ENCODE measurements around the gene MYDGF.
"Not testable (repeated sequence)": the region's sequence is repeated elsewhere in the genome, so short reads cannot be mapped to it uniquely, and the experiment has no call there.

Gene MYDGF

DNA sequence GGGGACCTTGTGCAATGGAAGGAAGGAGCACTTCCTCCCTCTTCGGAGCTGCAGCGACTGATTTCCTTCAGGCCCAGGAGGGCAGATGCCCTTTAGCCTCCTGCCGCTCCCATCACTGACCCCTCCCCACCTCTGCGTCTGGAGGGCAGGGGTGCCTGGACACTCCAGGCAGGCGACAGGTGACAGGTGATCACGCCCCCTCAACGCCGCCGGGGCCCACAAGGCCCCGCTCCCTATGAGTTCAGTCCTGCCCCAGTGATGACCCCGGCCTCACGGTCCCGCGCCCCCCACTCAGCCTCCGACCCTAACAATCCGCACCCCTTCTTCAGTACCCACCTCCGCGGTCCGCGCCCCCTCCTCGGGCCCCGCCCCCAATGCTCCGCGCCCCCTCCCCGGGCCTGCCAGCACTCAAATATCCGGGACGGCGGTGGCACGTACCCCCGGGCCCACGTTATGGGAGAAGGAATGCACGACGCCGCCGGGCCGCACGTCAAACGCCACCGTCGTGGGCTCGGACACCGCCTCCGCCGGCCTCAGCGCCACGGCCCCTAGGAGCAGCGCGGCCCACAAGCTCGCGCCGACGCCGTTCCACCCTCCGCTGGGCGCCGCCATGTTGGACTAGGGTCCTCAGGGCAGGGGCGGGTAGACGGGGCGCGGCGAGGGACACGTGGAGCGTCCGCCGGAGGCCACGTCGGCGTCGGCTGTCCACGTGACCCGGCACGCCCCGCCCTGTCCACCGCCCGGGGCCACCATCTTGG lies at the start of gene MYDGF:
Gene MYDGF, minus strand, starts transcription at position 620 of the 758 bp plus-strand sequence. Its CDS starts 8 bp downstream, at position 612.
- no peak for TF ChIP-seq ZNF274 (IDR thresholded peaks at IDR 0.05; ENCODE audit: low read depth, low read length)
- H3K4me3 ChIP-seq (ENCODE audit: low read length): peak within 1 kb of the TSS; percentile 93

DNA sequence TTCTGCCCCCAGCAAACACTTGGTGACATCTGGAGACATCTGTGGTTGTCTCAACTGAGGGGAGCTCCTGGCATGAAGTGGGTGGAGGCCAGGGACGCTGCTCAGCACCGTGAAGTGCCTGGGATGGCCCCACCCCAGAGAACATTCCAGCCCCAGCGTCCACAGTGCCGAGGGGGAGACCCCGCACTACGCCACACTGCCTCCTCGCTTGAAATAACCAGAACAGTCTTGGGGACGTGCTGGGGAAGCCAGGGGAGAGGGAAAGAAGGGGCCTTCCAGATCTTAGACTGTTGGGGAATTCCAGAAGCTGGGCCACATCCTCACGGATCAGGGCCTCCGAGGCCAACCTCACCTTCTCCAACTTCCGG lies 49.3 kb upstream of the MYDGF start:
- H3K4me3 ChIP-seq (ENCODE audit: low read length): no peak overlapping the region
- TF ChIP-seq ZNF274 (IDR thresholded peaks at IDR 0.05; ENCODE audit: low read depth, low read length): no peak

DNA sequence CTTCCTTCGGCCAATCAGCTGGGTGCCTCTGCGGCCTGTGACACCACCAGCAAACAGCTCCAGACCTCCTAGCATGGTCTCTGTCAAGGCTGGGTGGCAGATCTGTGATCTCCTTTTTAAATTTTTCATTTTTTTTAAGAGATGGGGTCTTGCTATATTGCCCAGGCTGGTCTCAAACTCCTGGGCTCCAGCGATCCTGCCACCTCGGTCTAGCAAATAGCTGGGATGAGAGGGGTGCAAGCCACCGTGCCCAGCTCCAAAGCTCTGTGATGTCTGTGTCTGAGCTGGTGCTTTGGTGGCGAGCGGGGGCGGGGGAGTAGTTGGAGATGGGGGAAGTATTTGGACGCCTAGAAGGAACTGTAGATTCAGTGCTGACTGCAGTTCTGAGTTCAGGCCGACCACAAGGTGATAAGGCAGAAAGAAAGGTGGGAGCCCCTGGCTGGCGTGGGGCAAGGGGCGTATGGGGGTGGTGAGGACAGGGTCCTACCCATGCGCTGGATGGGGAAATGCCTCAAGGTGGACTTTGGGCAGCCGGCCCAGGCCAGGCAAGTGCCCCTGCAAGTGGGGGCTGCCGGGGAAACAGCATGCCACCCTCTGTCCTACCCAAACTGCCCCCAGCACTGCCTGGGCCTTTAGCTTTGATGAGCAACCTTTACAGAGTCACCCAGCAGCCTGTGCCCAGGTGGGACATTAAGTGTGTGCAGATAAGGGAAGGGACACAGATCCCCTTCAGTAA lies 48.0 kb upstream of the MYDGF start:
- H3K4me3 ChIP-seq (ENCODE audit: low read length): no peak overlapping the region

DNA sequence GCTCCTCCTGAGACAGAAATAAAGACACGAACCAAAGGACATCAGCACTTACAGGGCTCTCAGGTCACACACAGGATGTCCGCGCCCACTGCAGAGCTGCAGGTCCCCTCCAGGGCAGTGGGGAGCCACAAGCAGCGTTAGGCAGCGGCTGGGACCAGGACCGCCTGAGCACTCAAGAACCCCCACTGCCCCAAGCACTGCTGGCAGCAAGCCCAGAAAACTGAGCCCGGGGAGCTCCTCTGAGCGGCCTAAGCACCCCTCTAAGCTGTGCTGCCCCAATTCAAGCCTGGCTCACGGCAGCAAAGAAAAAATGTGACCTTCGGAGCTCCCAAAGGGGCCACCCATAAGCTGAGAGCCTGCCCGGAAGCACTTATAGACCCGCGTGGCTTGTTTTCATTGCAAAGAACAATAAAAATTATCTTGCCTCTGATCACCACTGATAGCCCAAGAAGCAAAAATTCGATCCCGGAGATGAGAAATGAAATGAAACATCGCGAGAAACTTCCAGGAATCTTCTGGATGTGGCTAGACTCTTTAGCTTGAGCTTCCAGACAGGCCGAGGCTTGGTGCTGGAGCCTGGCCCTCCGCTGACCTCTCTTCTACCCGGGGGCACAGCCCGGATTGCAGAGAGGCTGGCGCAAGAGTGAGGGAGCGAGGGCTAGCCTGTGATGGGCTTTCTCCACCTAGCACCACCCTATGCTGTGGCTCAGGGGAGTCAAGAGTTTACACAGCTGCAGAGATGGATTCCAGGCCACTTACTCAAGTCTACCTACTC lies 47.2 kb upstream of the MYDGF start:
- H3K4me3 ChIP-seq (ENCODE audit: low read length): no peak overlapping the region
- no peak for TF ChIP-seq ZNF274 (IDR thresholded peaks at IDR 0.05; ENCODE audit: low read depth, low read length)

More for the DNA sequence above, 48.0 kb upstream of the MYDGF start:
- TF ChIP-seq ZNF274 (IDR thresholded peaks at IDR 0.05; ENCODE audit: low read depth, low read length): no peak

DNA sequence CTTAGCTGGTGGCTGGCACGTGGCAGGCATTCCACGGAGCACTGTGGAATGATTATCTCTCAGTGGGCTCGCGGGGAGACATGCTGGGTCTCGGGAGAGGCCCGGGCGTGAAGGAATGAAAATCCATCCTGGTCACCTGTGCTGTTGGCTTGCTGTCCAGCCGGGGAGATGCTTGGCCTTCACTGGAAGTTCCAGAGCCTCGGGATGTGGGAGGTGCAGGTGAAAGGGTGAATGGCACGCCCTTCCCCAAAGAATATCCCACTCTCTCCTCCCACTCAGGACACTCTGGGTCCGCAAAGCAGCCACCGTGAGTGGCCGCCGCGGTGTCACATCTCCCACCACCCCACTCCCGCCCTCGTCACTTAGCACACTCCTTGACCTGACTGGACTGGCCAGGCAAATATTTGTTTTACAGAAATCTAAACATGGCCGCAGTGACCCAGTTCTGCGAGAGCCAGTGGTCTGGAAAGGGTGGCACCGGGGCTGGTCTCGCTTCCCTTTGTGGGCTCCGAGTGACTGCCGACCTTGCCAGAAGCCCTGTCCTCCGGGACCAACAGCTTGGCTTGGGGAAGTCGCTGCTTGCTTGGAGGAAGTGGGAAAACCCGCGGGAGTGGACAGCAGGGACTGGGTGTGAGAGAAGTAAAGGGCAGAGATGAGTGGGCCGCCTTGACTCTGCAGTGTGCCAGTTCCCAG lies 45.5 kb upstream of the MYDGF start:
- H3K4me3 ChIP-seq (ENCODE audit: low read length): no peak overlapping the region
- TF ChIP-seq ZNF274 (IDR thresholded peaks at IDR 0.05; ENCODE audit: low read depth, low read length): no peak

DNA sequence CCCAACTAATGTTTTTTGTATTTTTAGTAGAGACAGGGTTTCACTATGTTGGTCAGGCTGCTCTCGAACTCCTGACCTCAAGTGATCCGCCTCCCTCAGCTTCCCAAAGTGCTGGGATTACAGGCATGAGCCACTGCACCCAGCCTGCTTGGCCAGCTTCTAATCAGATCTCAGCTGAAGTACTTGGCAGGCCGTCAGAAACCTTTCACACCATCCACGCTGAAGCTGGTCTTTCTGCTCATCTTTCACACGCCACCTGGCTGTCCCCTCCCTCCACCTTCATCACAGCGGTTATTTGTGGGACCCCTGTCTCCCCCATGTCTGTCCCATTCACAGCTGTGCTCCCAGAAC lies 45.0 kb upstream of the MYDGF start:
- H3K4me3 ChIP-seq (ENCODE audit: low read length): not testable (repeated sequence)

DNA sequence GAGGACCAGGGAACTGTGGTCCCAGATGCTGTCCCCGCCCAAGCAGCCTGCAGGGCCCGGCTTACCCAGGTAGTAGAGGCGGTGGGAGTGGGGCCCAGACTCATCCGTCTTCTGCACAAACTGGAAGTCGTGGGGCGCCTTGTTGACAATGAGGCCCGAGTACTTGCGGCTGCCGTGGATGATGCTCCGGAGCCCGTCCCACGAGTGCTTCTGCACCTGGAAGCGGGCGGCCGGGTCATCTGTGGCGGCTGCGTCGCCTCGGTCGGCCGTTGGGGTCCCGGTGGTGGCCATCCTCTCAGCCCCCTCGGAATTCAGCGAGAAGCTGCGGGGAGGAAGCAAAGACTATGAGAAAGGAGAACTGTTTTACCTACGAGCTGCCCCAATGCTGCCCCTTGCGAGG lies 43.9 kb upstream of the MYDGF start:
- TF ChIP-seq ZNF274 (IDR thresholded peaks at IDR 0.05; ENCODE audit: low read depth, low read length): no peak

DNA sequence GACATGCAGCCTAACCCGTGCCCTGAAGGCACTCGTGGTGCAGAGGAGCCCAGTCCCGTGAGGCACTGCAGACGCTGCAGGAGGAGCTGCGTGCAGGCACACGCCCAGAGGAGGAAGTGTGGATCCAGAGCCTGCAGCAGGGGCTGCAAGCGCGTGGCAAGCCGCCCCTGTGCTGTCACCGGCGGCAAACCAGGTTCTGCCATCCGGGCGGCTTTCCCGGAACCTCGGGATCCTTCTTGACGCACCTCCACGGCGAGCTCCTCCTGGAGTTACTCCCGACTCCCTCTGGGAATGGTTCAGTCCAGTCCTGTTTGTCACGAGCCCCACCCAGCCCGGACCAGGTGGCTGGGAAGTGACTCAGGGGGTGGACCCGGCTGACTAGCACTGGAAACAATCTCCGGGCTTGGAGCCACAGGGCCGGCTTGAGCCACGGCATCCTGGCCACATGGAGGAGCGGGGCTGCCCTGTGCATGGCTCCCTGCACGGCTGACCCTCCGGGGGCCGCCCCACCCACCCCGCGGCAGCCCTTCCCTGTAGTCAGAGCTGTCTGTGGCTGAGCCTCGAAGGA lies 43.3 kb upstream of the MYDGF start:
- no peak overlapping the region for H3K4me3 ChIP-seq (ENCODE audit: low read length)
- no peak for TF ChIP-seq ZNF274 (IDR thresholded peaks at IDR 0.05; ENCODE audit: low read depth, low read length)

More for the DNA sequence above, 43.9 kb upstream of the MYDGF start:
- no peak overlapping the region for H3K4me3 ChIP-seq (ENCODE audit: low read length)

DNA sequence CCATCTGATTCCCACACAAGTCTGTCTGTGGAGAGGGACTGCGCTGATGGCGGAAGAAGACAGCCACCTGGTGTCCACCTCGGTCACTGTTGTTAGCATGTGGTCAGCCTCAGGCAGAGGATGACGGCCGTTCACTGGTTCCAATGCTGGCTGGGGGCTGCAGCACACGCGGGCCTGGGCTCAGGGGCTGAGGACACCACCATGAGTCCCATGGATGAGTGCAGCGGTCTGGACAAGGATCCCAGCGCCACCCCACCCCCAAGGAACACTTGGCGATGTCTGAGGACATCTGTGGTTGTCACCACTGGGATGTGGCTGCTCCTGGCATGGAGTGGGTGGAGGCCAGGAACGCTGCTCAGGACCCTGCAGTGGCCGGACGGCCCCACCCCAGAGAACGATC lies 42.6 kb upstream of the MYDGF start:
- TF ChIP-seq ZNF274 (IDR thresholded peaks at IDR 0.05; ENCODE audit: low read depth, low read length): no peak
- no peak overlapping the region for H3K4me3 ChIP-seq (ENCODE audit: low read length)

DNA sequence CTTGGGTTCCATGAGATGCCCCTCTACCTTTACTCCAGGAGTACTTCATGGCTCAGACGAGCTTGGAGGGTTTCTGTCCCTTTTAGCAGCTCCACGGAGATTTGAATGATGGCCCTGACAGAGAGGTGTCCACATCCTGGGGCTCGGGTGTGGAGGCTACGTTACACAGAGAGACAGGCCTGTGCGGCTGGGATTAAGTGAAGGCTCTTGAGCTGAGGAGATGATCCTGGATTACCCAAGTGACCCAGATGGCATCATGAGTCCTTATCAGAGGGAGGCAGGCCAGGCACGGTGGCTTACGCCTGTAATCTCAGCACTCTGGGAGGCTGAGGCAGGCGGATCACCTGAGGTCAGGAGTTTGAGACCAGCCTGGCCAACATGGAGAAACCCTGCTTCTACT lies 41.1 kb upstream of the MYDGF start:
- no peak overlapping the region for H3K4me3 ChIP-seq (ENCODE audit: low read length)
- no peak for TF ChIP-seq ZNF274 (IDR thresholded peaks at IDR 0.05; ENCODE audit: low read depth, low read length)

DNA sequence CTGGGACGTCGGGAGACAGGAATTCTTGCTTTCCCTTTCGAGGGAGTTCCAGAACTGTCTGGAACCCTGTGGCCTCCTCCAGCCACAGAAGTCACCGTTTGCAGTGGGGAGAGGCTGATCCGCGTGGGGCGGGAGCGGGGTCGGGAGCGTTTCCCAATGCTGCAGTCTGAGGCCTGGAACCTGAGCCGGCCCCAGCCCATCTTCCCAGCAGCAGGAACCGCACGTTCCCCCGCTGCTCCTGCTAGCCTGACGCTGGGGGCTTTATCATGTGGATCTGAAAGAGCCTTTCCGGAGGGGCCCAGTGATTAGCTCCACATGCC lies 40.1 kb upstream of the MYDGF start:
- TF ChIP-seq ZNF274 (IDR thresholded peaks at IDR 0.05; ENCODE audit: low read depth, low read length): no peak
- H3K4me3 ChIP-seq (ENCODE audit: low read length): no peak overlapping the region

DNA sequence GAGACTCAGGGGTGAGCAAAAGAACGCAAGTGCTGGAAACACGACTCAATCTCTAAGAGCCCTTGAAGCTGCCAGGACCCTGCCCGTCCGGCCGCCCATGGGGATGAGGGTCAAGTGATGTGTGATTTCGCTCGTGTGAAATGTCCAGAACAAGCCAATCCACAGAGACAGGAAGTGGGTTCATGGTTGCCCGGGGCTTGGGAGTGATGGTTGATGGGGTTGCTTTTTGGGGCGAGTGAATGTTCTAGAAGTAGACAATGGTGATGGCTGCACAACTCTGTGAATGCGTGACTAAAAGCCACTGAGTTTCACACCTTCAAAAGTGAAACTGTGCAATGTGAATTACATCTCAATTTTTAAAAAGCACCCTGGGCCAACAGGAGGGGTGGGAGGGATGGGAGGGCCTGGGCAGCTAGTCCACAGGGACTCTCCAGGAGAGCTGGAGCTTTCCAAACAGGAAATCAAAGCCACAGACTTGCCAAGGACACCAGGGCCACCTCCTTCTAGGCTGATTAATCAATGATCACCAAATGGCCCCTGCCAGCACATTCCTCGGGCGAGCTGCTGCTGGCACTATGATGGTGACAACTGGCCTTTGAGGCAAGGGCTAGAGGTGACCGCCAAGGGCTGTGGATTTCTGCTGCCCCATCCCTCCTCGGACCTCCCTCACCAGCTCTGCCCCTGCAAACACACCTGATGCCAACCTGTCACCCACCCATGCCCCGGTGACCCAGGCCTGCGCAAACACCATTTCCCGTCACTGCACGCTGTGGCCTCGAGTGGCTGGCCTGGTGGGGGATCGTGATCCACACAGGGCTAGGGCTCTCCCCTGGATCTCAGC lies 39.5 kb upstream of the MYDGF start:
- no peak overlapping the region for H3K4me3 ChIP-seq (ENCODE audit: low read length)
- TF ChIP-seq ZNF274 (IDR thresholded peaks at IDR 0.05; ENCODE audit: low read depth, low read length): no peak

DNA sequence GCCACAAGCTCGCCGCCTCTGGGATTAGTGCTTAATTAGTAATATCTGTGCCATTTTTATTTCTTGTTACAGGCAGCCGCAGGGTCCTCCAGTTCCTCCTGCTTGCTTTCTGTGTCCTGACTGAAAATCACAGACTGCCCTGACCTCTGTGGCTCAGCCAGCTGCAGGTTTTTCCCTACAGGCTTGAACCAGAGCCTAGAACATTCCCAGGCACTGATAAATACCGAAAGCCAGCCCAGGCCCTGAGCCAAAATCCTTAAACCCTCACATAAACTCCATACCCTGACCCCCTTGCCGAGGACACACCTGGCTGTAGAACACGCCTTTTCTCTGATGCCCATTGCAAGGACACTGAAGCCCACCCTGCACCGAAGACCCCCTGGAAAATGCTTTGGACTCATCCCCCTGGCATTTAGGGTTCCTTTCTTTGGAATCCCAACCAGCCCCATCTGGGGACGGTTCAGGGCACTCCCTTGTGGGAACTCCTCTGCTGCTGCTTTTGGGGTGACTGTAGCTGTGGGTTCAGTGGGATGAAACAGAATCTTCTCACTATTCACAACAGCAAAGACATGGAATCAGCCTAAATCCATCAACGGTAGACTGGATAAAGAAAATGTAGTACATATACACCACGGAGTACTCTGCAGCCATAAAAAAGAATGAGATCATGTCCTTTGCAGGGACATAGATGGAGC lies 38.0 kb upstream of the MYDGF start:
- no peak overlapping the region for H3K4me3 ChIP-seq (ENCODE audit: low read length)
- no peak for TF ChIP-seq ZNF274 (IDR thresholded peaks at IDR 0.05; ENCODE audit: low read depth, low read length)

All from GM08714 (cell line).